B cell (primary cell): ENCODE data around the gene ZNF831. TPM values are rescaled to one million over a fixed set of nuclear protein-coding genes. Genes with fewer than 3 reads are reported as not detected.

ENCODE experiments used
- ATAC-seq: fragments of 200-7000 bp; cut with Tn5 transposase; one replicate; pipeline ENCODE4 v1.10.0; 2021; ENCODE audit warnings: low read depth, mild to moderate bottlenecking, moderate number of reproducible peaks, moderate library complexity
- CTCF ChIA-PET: fragments of 350-600 bp; sonication (Branson Sonifier 250); formaldehyde crosslinking; loops from one replicate; lab custom pipeline; 2021; ENCODE audit warnings: antibody characterized with exemption, inconsistent platforms; lab: Charles Lee
- POLR2A ChIA-PET: fragments of 350-600 bp; sonication (Branson Sonifier 250); formaldehyde crosslinking; loops from one replicate; lab custom pipeline; 2021; ENCODE audit warnings: antibody characterized with exemption; lab: Charles Lee
- DNase-seq: peaks from one replicate; pipeline ENCODE4 v3.0.0; 2013
- H2AFZ ChIP-seq: 2 replicates; pipeline ENCODE4 v1.6.1; 2012; ENCODE audit warnings: mild to moderate bottlenecking, low read depth, low read length; ENCODE audit not compliant: insufficient read depth, poor library complexity, severe bottlenecking
- H3K27ac ChIP-seq, 2 donors: 1 replicate in 1 of 2; 2 replicates in 1 of 2; pipeline ENCODE4 v1.5.1; 2012 to 2013; ENCODE audit warnings: low read length in 2 of 2, mild to moderate bottlenecking in 2 of 2, moderate library complexity in 1 of 2
- H3K27me3 ChIP-seq, 4 experiments: fragments of 200-600 bp in 1 of 4; sonication (generic) in 1 of 4; replicated peaks in 1 of 4; 1 replicate in 2 of 4; 2 replicates in 2 of 4; pipeline versions ENCODE4 v1.6.1 to v1.7.0; 2013 to 2016; ENCODE audit warnings: low read length in 3 of 4, mild to moderate bottlenecking in 2 of 4, mixed read lengths in 1 of 4, moderate library complexity in 1 of 4; ENCODE audit not compliant: insufficient read depth in 4 of 4, control insufficient read depth in 3 of 4; ENCODE audit errors: control extremely low read depth in 1 of 4
- H3K36me3 ChIP-seq, 2 experiments: replicated peaks in 1 of 2; 1 replicate in 1 of 2; 2 replicates in 1 of 2; pipeline versions ENCODE4 v1.6.1 to v1.7.1; 2013; ENCODE audit warnings: low read length in 1 of 2; ENCODE audit not compliant: insufficient read depth in 2 of 2, control insufficient read depth in 1 of 2; ENCODE audit errors: control extremely low read depth in 1 of 2, extremely low read depth in 1 of 2
- H3K4me1 ChIP-seq, 2 donors: fragments of 200-600 bp in 1 of 2; sonication (generic) in 1 of 2; 1 replicate in 1 of 2; 2 replicates in 1 of 2; pipeline versions ENCODE4 v1.5.1 to v1.6.1; 2013 to 2017; ENCODE audit warnings: low read length in 2 of 2; ENCODE audit not compliant: control insufficient read depth in 2 of 2, insufficient read depth in 2 of 2
- H3K4me2 ChIP-seq: replicated peaks from 2 replicates; pipeline ENCODE3; 2012; ENCODE audit warnings: mild to moderate bottlenecking, low read depth, low read length; ENCODE audit not compliant: poor library complexity, severe bottlenecking
- H3K4me3 ChIP-seq, 5 experiments: fragments of 200-600 bp in 1 of 5; sonication (generic) in 1 of 5; 1 replicate in 3 of 5; 2 replicates in 2 of 5; pipeline versions ENCODE4 v1.5.1 to v1.7.0; 2011 to 2016; ENCODE audit warnings: low read length in 4 of 5, mild to moderate bottlenecking in 4 of 5, low read depth in 2 of 5, control low read depth in 1 of 5, moderate library complexity in 1 of 5; ENCODE audit not compliant: insufficient read depth in 1 of 5; ENCODE audit errors: control extremely low read depth in 1 of 5, extremely low read depth in 1 of 5
- H3K79me2 ChIP-seq: fragments of 200-600 bp; sonication (generic); one replicate; pipeline ENCODE4 v1.6.0; 2016; ENCODE audit warnings: low read length; ENCODE audit not compliant: control insufficient read depth, insufficient read depth
- H3K9ac ChIP-seq: fragments of 200-600 bp; sonication (generic); 2 replicates; pipeline ENCODE4 v1.6.1; 2017; ENCODE audit warnings: mild to moderate bottlenecking, low read length, moderate library complexity
- H3K9me3 ChIP-seq, 3 donors: one replicate each; pipeline versions ENCODE4 v1.6.1 to v1.7.1; 2013; ENCODE audit warnings: low read length in 2 of 3; ENCODE audit not compliant: control insufficient read depth in 2 of 3, insufficient read depth in 1 of 3; ENCODE audit errors: control extremely low read depth in 1 of 3
- H4K20me1 ChIP-seq: 2 replicates; pipeline ENCODE4 v1.6.0; 2012; ENCODE audit warnings: mild to moderate bottlenecking, low read length; ENCODE audit not compliant: insufficient read depth, control insufficient read depth, poor library complexity, severe bottlenecking
- H3K27ac Mint-ChIP-seq: one replicate; pipeline ENCODE4 v1.8.0; 2021; ENCODE audit warnings: mixed read lengths
- H3K27me3 Mint-ChIP-seq: one replicate; pipeline ENCODE4 v1.8.0; 2021; ENCODE audit warnings: mixed read lengths
- H3K4me1 Mint-ChIP-seq: one replicate; pipeline ENCODE4 v1.8.0; 2021; ENCODE audit warnings: mixed read lengths
- H3K4me3 Mint-ChIP-seq: one replicate; pipeline ENCODE4 v1.8.0; 2021; ENCODE audit warnings: mixed read lengths
- H3K9me3 Mint-ChIP-seq: one replicate; pipeline ENCODE4 v1.8.0; 2022; ENCODE audit warnings: mixed read lengths; ENCODE audit not compliant: insufficient read depth
- CTCF ChIP-seq: fragments of 200-600 bp; IDR thresholded peaks from one replicate; pipeline ENCODE4 v1.8.0; 2022; ENCODE audit warnings: antibody characterized with exemption, mild to moderate bottlenecking
- EZH2 ChIP-seq: IDR thresholded peaks from 2 replicates; pipeline ENCODE4 v1.6.1; 2012; ENCODE audit warnings: borderline replicate concordance, low read depth, mild to moderate bottlenecking, moderate library complexity, low read length; ENCODE audit not compliant: insufficient read depth, poor library complexity, severe bottlenecking
- WGBS: methylation state at CpG from one replicate; pipeline ENCODE4 v1.1.5; 2013; ENCODE audit warnings: missing lambda C conversion rate; ENCODE audit not compliant: insufficient coverage; 5-methylcytosine and 5-hydroxymethylcytosine counted together
- intact Hi-C: fragments of 100-400 bp; cut with micrococcal nuclease; formaldehyde crosslinking; loops from one replicate; pipeline ENCODE4 v1.10.0; 2022
- polyA plus RNA-seq: library from polyadenylated mRNA; depleted of rRNA; stranded (reverse); fragments of >200 nt; gene quantifications from 2 replicates; pipeline ENCODE4 v1.2.3, GENCODE V29; 2012
- total RNA-seq, 2 donors: library from RNA; stranded (reverse); fragments of 120-200 nt in 1 of 2; gene quantifications; 1 replicate in 1 of 2; 2 replicates in 1 of 2; pipeline versions ENCODE4 v1.2.3 to v1.2.4, GENCODE V29; 2013 to 2022

ZNF831 gene
- total and polyA plus RNA-seq, 2 donors (not counting 1 experiment from before 2014, with no cell fraction given), result 1.7 to 14.1 TPM

- no peak for ATAC-seq
- POLR2A ChIA-PET, result no interaction called here
- no peak for DNase-seq
- Mint-ChIP-seq H3K4me3 (no peak overlapping the region), H3K9me3 (no peaks in the 10 kb centered on the region), H3K27me3 (no peaks in the 10 kb centered on the region), H3K4me1 (peaks cover 38% of the 10 kb centered on the region), H3K27ac (no peak overlapping the region)
- Histone ChIP-seq H3K4me2 (no peak overlapping the region), H3K9ac (no peak overlapping the region), H3K27me3 (no peaks in the 10 kb centered on the region), H2AFZ (no peak overlapping the region), H3K4me3 (no peak overlapping the region), H3K36me3 (no peaks in the 10 kb centered on the region), H3K79me2 (peaks cover 21% of the 10 kb centered on the region), H3K9me3 (peaks cover 0 to 10% (median 0%) of the 10 kb centered on the region in 3 donors), H3K4me1 (peaks cover 25 to 30% of the 10 kb centered on the region in 2 donors), H3K27ac (no peak overlapping the region), H4K20me1 (no peaks in the 10 kb centered on the region)
- TF ChIP-seq CTCF (no peak), EZH2 (no peak)
- intact Hi-C loops, result no loop called here
- CTCF ChIA-PET, result interaction anchor here (1.0 to 1.5 kb wide), 2 partner anchors 54 to 66 kb away, joined by 3 to 6 read pairs; no protein-coding TSS in a partner anchor
- no CpG with 5 or more reads among the region's 2 CpGs for WGBS
Observed at GRCh38 chr20:59153832-59154231, 9.8 kb upstream of the ZNF831 start.

- intact Hi-C loops, result no loop called here
- Mint-ChIP-seq H3K9me3 (no peaks in the 10 kb centered on the region), H3K27ac (no peak overlapping the region), H3K4me3 (no peak overlapping the region), H3K4me1 (peaks cover 37% of the 10 kb centered on the region), H3K27me3 (peaks cover 2% of the 10 kb centered on the region)
- H3K4me1 ChIP-seq, result peaks cover 24 to 30% of the 10 kb centered on the region in 2 donors
- H3K4me2 ChIP-seq, result no peak overlapping the region
- H3K9me3 ChIP-seq, result peaks cover 0 to 10% (median 0%) of the 10 kb centered on the region in 3 donors
- no peak overlapping the region for H3K4me3 ChIP-seq
- TF ChIP-seq EZH2 (no peak), CTCF (no peak)
- H3K79me2 ChIP-seq, result peaks cover 25% of the 10 kb centered on the region
- no peak overlapping the region for H2AFZ ChIP-seq
- ATAC-seq, result no peak
- DNase-seq, result no peak
- H3K27ac ChIP-seq, result no peak overlapping the region
- H3K36me3 ChIP-seq, result no peaks in the 10 kb centered on the region
- 95% methylated on average over 14 of the region's 17 CpGs for WGBS
- H4K20me1 ChIP-seq, result no peaks in the 10 kb centered on the region
- POLR2A ChIA-PET, result no interaction called here
- H3K27me3 ChIP-seq, result no peaks in the 10 kb centered on the region
- CTCF ChIA-PET, result interaction anchor here (1.0 to 1.5 kb wide), 4 partner anchors 31 to 67 kb away, joined by 3 to 6 read pairs (median 3); no protein-coding TSS in a partner anchor
- H3K9ac ChIP-seq, result no peak overlapping the region
Observed at GRCh38 chr20:59154317-59155013, 9.2 kb upstream of the ZNF831 start.
